Measurements from ENCODE around the gene SUPT3H. TPM values are rescaled to one million over a fixed set of nuclear protein-coding genes. Genes with fewer than 3 reads are reported as not detected.

The SUPT3H gene
- total RNA-seq, 1 experiment from 2014 or later: 3.6 TPM

- Histone ChIP-seq H2AFZ (ENCODE audit: low read length) (no peak overlapping the region), H3K27me3 (ENCODE audit: low read length) (no peaks in the 10 kb centered on the region), H3K9me2 (replicated peaks; ENCODE audit: low read length) (no peaks in the 10 kb centered on the region), H3K36me3 (ENCODE audit: low read depth, low read length) (no peaks in the 10 kb centered on the region), H3K4me1 (ENCODE audit: insufficient read depth, low read length) (no peaks in the 10 kb centered on the region), H3K27ac (ENCODE audit: low read length) (no peak overlapping the region), H3K9me3 (ENCODE audit: low read length) (no peaks in the 10 kb centered on the region), H3K79me2 (ENCODE audit: low read length) (no peaks in the 10 kb centered on the region), H3K4me2 (ENCODE audit: low read length) (no peak overlapping the region), H3K4me3 (ENCODE audit: low read length) (no peak overlapping the region), H3F3A (ENCODE audit: low read length, unreplicated experiment) (no peaks in the 10 kb centered on the region), H4K20me1 (ENCODE audit: low read length) (no peaks in the 10 kb centered on the region), H3K9ac (ENCODE audit: low read length) (no peak overlapping the region)
- no peak for ATAC-seq
- POLR2A ChIA-PET (ENCODE audit: unreplicated experiment): no interaction called here
- no TSS peak for BruUV-seq (replicated peaks)
- DNase-seq: no peak
- CTCF ChIA-PET: no interaction called here
- intact Hi-C loops (cut with micrococcal nuclease): no loop called here
- TF ChIP-seq CTCF (conservative IDR thresholded peaks at IDR 0.05; ENCODE audit: low read depth, low read length) (no peak), EZH2phosphoT487 (IDR thresholded peaks at IDR 0.05; ENCODE audit: borderline replicate concordance, low read length) (no peak), EZH2 (IDR thresholded peaks at IDR 0.05; ENCODE audit: low read length, unreplicated experiment) (no peak)
These were observed 67.5 kb downstream of the SUPT3H start for GRCh38 chr6:45310118-45310788.

- Histone ChIP-seq H3K4me1 (ENCODE audit: insufficient read depth, low read length) (no peaks in the 10 kb centered on the region), H3K36me3 (ENCODE audit: low read depth, low read length) (no peaks in the 10 kb centered on the region), H3F3A (ENCODE audit: low read length, unreplicated experiment) (no peaks in the 10 kb centered on the region), H3K9ac (ENCODE audit: low read length) (no peak overlapping the region), H4K20me1 (ENCODE audit: low read length) (no peaks in the 10 kb centered on the region), H3K4me2 (ENCODE audit: low read length) (no peak overlapping the region), H3K27me3 (ENCODE audit: low read length) (no peaks in the 10 kb centered on the region), H2AFZ (ENCODE audit: low read length) (no peak overlapping the region), H3K9me3 (ENCODE audit: low read length) (no peaks in the 10 kb centered on the region), H3K4me3 (ENCODE audit: low read length) (no peak overlapping the region), H3K27ac (ENCODE audit: low read length) (no peak overlapping the region), H3K9me2 (replicated peaks; ENCODE audit: low read length) (no peaks in the 10 kb centered on the region), H3K79me2 (ENCODE audit: low read length) (no peaks in the 10 kb centered on the region)
- TF ChIP-seq CTCF (conservative IDR thresholded peaks at IDR 0.05; ENCODE audit: low read depth, low read length) (no peak), EZH2phosphoT487 (IDR thresholded peaks at IDR 0.05; ENCODE audit: borderline replicate concordance, low read length) (no peak), EZH2 (IDR thresholded peaks at IDR 0.05; ENCODE audit: low read length, unreplicated experiment) (no peak)
- intact Hi-C loops (cut with micrococcal nuclease): no loop called here
- CTCF ChIA-PET: no interaction called here
- DNase-seq: peak; percentile 13
- POLR2A ChIA-PET (ENCODE audit: unreplicated experiment): no interaction called here
- ATAC-seq: no peak
- no TSS peak for BruUV-seq (replicated peaks)
These were observed 72.2 kb downstream of the SUPT3H start for GRCh38 chr6:45305546-45305945.

- Histone ChIP-seq H3K36me3 (ENCODE audit: low read depth, low read length) (no peaks in the 10 kb centered on the region), H2AFZ (ENCODE audit: low read length) (no peak overlapping the region), H3K9ac (ENCODE audit: low read length) (no peak overlapping the region), H3K4me3 (ENCODE audit: low read length) (no peak overlapping the region), H3K4me2 (ENCODE audit: low read length) (no peak overlapping the region), H3K27me3 (ENCODE audit: low read length) (no peaks in the 10 kb centered on the region), H3F3A (ENCODE audit: low read length, unreplicated experiment) (no peaks in the 10 kb centered on the region), H3K4me1 (ENCODE audit: insufficient read depth, low read length) (no peaks in the 10 kb centered on the region), H3K9me3 (ENCODE audit: low read length) (no peaks in the 10 kb centered on the region), H3K27ac (ENCODE audit: low read length) (no peak overlapping the region), H3K9me2 (replicated peaks; ENCODE audit: low read length) (no peaks in the 10 kb centered on the region), H3K79me2 (ENCODE audit: low read length) (no peaks in the 10 kb centered on the region), H4K20me1 (ENCODE audit: low read length) (no peaks in the 10 kb centered on the region)
- BruUV-seq (replicated peaks): no TSS peak
- intact Hi-C loops (cut with micrococcal nuclease): no loop called here
- ATAC-seq: no peak
- no peak for TF ChIP-seq EZH2phosphoT487 (IDR thresholded peaks at IDR 0.05; ENCODE audit: borderline replicate concordance, low read length)
- TF ChIP-seq EZH2 (IDR thresholded peaks at IDR 0.05; ENCODE audit: low read length, unreplicated experiment): no peak
- TF ChIP-seq CTCF (conservative IDR thresholded peaks at IDR 0.05; ENCODE audit: low read depth, low read length): no peak
- POLR2A ChIA-PET (ENCODE audit: unreplicated experiment): no interaction called here
- CTCF ChIA-PET: no interaction called here
- DNase-seq: no peak
These were observed 74.9 kb downstream of the SUPT3H start for GRCh38 chr6:45302832-45303231.

Measured in PC-3 (cell line).